Measurements from ENCODE around the gene FDX2. TPM values are rescaled to one million over a fixed set of nuclear protein-coding genes. Genes with fewer than 3 reads are reported as not detected.

FDX2 gene
- total and polyA plus RNA-seq, 2 of the 13 experiments (the other 11 are each of a cell fraction or from before 2014, with no cell fraction given): 21.0 to 24.7 TPM

GRCh38 chr19:10332158-10332964 is 16.5 kb upstream of the FDX2 start (continued):
- TF ChIP-seq NFYC (CRISPR knock-in tag; IDR thresholded peaks at IDR 0.05) (no peak), TCF12 (IDR thresholded peaks at IDR 0.05) (no peak), TCF12 (CRISPR knock-in tag; IDR thresholded peaks at IDR 0.05) (no peak), DDIT3 (CRISPR knock-in tag; IDR thresholded peaks at IDR 0.05) (no peak), CBX5 (CRISPR knock-in tag; IDR thresholded peaks at IDR 0.05; ENCODE audit: borderline replicate concordance) (no peak), ETV5 (CRISPR knock-in tag; IDR thresholded peaks at IDR 0.05; ENCODE audit: borderline replicate concordance) (peak; percentile 33; the same call in 1 of the 2 replicates), FOXC1 (CRISPR knock-in tag; IDR thresholded peaks at IDR 0.05; ENCODE audit: borderline replicate concordance) (no peak; the same call in none of the 2 replicates), GZF1 (CRISPR knock-in tag; IDR thresholded peaks at IDR 0.05) (0 out of 2 replicates have a peak, but pooled peaks have one; percentile 3), ZBTB20 (CRISPR knock-in tag; IDR thresholded peaks at IDR 0.05; ENCODE audit: borderline replicate concordance, low read depth) (peak; percentile 97), ZMYM3 (CRISPR knock-in tag; IDR thresholded peaks at IDR 0.05) (no peak; the same call in 1 of the 2 replicates), KLF16 (CRISPR knock-in tag; IDR thresholded peaks at IDR 0.05) (peak in 1 of 2 experiments; percentile 53; a peak in 1 of 4 replicates), U2AF2 (IDR thresholded peaks at IDR 0.05; ENCODE audit: low read depth, low read length) (no peak), ELK4 (CRISPR knock-in tag; IDR thresholded peaks at IDR 0.05; ENCODE audit: borderline replicate concordance) (no peak), SAP130 (CRISPR knock-in tag; IDR thresholded peaks at IDR 0.05; ENCODE audit: low read depth) (peak; percentile 83), E2F2 (CRISPR knock-in tag; IDR thresholded peaks at IDR 0.05; ENCODE audit: borderline replicate concordance) (no peak), ZNF816 (CRISPR knock-in tag; IDR thresholded peaks at IDR 0.05; ENCODE audit: borderline replicate concordance) (no peak), PTBP1 (IDR thresholded peaks at IDR 0.05; ENCODE audit: low read depth, low read length, poor library complexity, severe bottlenecking) (no peak)
- TF ChIP-seq, protein P1, sequence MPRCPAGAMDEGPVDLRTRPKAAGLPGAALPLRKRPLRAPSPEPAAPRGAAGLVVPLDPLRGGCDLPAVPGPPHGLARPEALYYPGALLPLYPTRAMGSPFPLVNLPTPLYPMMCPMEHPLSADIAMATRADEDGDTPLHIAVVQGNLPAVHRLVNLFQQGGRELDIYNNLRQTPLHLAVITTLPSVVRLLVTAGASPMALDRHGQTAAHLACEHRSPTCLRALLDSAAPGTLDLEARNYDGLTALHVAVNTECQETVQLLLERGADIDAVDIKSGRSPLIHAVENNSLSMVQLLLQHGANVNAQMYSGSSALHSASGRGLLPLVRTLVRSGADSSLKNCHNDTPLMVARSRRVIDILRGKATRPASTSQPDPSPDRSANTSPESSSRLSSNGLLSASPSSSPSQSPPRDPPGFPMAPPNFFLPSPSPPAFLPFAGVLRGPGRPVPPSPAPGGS (CRISPR knock-in tag; IDR thresholded peaks at IDR 0.05): no peak
- TF ChIP-seq, protein P2, sequence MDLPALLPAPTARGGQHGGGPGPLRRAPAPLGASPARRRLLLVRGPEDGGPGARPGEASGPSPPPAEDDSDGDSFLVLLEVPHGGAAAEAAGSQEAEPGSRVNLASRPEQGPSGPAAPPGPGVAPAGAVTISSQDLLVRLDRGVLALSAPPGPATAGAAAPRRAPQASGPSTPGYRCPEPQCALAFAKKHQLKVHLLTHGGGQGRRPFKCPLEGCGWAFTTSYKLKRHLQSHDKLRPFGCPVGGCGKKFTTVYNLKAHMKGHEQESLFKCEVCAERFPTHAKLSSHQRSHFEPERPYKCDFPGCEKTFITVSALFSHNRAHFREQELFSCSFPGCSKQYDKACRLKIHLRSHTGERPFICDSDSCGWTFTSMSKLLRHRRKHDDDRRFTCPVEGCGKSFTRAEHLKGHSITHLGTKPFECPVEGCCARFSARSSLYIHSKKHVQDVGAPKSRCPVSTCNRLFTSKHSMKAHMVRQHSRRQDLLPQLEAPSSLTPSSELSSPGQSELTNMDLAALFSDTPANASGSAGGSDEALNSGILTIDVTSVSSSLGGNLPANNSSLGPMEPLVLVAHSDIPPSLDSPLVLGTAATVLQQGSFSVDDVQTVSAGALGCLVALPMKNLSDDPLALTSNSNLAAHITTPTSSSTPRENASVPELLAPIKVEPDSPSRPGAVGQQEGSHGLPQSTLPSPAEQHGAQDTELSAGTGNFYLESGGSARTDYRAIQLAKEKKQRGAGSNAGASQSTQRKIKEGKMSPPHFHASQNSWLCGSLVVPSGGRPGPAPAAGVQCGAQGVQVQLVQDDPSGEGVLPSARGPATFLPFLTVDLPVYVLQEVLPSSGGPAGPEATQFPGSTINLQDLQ (CRISPR knock-in tag; IDR thresholded peaks at IDR 0.05): no peak
